BE2C (cell line): ENCODE results near the gene GAL3ST3.

Experiments
- DNase-seq: peaks from one replicate; pipeline ENCODE4 v3.0.0-alpha.2; 2020
- H3K27me3 ChIP-seq: fragments of 250-450 bp; sonication (Bioruptor Pico); 2 replicates; pipeline ENCODE4 v1.5.1; 2020; ENCODE audit warnings: mild to moderate bottlenecking
- H3K36me3 ChIP-seq: fragments of 250-450 bp; sonication (Bioruptor Pico); 2 replicates; pipeline ENCODE4 v1.5.1; 2020; ENCODE audit warnings: mild to moderate bottlenecking
- H3K4me1 ChIP-seq: fragments of 250-450 bp; sonication (Bioruptor Pico); 2 replicates; pipeline ENCODE4 v1.5.1; 2020
- H3K4me3 ChIP-seq: 2 replicates; pipeline ENCODE4 v1.5.1; 2011; ENCODE audit warnings: low read depth, low read length
- H3K9me3 ChIP-seq: fragments of 250-450 bp; sonication (Bioruptor Pico); 2 replicates; pipeline ENCODE4 v1.5.1; 2020
- CTCF ChIP-seq: IDR thresholded peaks from 2 replicates; pipeline ENCODE4 v1.5.1; 2012; ENCODE audit warnings: mild to moderate bottlenecking, low read depth, low read length

The GAL3ST3 gene

GRCh38 chr11:66042227-66042995 is 6.5 kb downstream of the GAL3ST3 start:
- Histone ChIP-seq H3K4me3 (no peak overlapping the region), H3K36me3 (no peaks in the 10 kb centered on the region), H3K9me3 (no peaks in the 10 kb centered on the region), H3K4me1 (no peaks in the 10 kb centered on the region), H3K27me3 (no peaks in the 10 kb centered on the region)
- TF ChIP-seq CTCF = no peak
- DNase-seq = no peak

- TF ChIP-seq CTCF = no peak
- H3K4me1 ChIP-seq = no peaks in the 10 kb centered on the region
- no peak for DNase-seq
- no peak overlapping the region for H3K4me3 ChIP-seq
- no peaks in the 10 kb centered on the region; the same call in 1 of the 2 replicates for H3K27me3 ChIP-seq
- H3K36me3 ChIP-seq = no peaks in the 10 kb centered on the region
- no peaks in the 10 kb centered on the region for H3K9me3 ChIP-seq
These were observed 9.2 kb downstream of the GAL3ST3 start for GRCh38 chr11:66039765-66040164.

GRCh38 chr11:66037327-66037726 is 11.6 kb downstream of the GAL3ST3 start:
- no peak for DNase-seq
- Histone ChIP-seq H3K36me3 (no peaks in the 10 kb centered on the region), H3K4me1 (no peaks in the 10 kb centered on the region), H3K9me3 (no peaks in the 10 kb centered on the region), H3K4me3 (no peak overlapping the region), H3K27me3 (no peaks in the 10 kb centered on the region; the same call in 1 of the 2 replicates)
- TF ChIP-seq CTCF = no peak

GRCh38 chr11:66036334-66036710 is 12.6 kb downstream of the GAL3ST3 start:
- no peak overlapping the region for H3K4me3 ChIP-seq
- H3K9me3 ChIP-seq = no peaks in the 10 kb centered on the region
- no peaks in the 10 kb centered on the region for H3K36me3 ChIP-seq
- no peak for TF ChIP-seq CTCF
- no peaks in the 10 kb centered on the region; the same call in 1 of the 2 replicates for H3K27me3 ChIP-seq
- no peak for DNase-seq
- no peaks in the 10 kb centered on the region for H3K4me1 ChIP-seq

- Histone ChIP-seq H3K4me1 (no peaks in the 10 kb centered on the region), H3K27me3 (no peaks in the 10 kb centered on the region; the same call in 1 of the 2 replicates), H3K9me3 (no peaks in the 10 kb centered on the region), H3K36me3 (no peaks in the 10 kb centered on the region), H3K4me3 (no peak overlapping the region)
- no peak for TF ChIP-seq CTCF
- DNase-seq = no peak
These were observed 13.2 kb downstream of the GAL3ST3 start for GRCh38 chr11:66035653-66036333.
